HepG2 (cell line): Measurements from ENCODE around the gene CYBRD1. TPM values are rescaled to one million over a fixed set of nuclear protein-coding genes. Genes with fewer than 3 reads are reported as not detected.

Experiments used
- ATAC-seq: fragments of 200-7000 bp; cut with Tn5 transposase; 3 replicates; pipeline ENCODE4 v1.9.1; 2020; ENCODE audit warnings: mild to moderate bottlenecking, moderate library complexity
- BruUV-seq: library from RNA; stranded (reverse); fragments of 400-500 nt; replicated peaks from 2 replicates; lab custom pipeline; 2021; lab: Mats Ljungman, UMichigan
- CTCF ChIA-PET: fragments of 300-600 bp; formaldehyde crosslinking; extraction: SDS; loops from one replicate; lab custom pipeline; 2021; ENCODE audit warnings: low total read pairs, inconsistent platforms, low intra/inter-chr PET ratio; lab: Yijun Ruan, JAX
- POLR2A ChIA-PET: fragments of 350-600 bp; sonication (Branson Sonifier 250); formaldehyde crosslinking; loops from one replicate; lab custom pipeline; 2020; ENCODE audit warnings: antibody characterized with exemption, inconsistent platforms; lab: Yijun Ruan, JAX
- DNase-seq: peaks from one replicate; pipeline ENCODE4 v3.0.0-alpha.2; 2015; ENCODE audit warnings: low spot score
- FAIRE-seq: peaks from 3 replicates; lab custom pipeline; 2011; peaks lifted over from hg19 to GRCh38; lab: Jason Lieb, UNC
- H2AFZ ChIP-seq: one replicate; pipeline ENCODE4 v1.6.1; 2011; ENCODE audit warnings: low read length, inconsistent platforms
- H3K27ac ChIP-seq: fragments of 300-600 bp; 3 replicates; pipeline ENCODE4 v1.8.0; 2011; ENCODE audit warnings: mixed run types, mild to moderate bottlenecking, mixed read lengths, low read length, inconsistent platforms; ENCODE audit not compliant: insufficient read depth; ENCODE audit errors: extremely low read length
- H3K27me3 ChIP-seq, 2 experiments: fragments of 200-600 bp in 1 of 2; 2 replicates in 1 of 2; 3 replicates in 1 of 2; pipeline versions ENCODE4 v1.6.0 to v1.8.0; 2011; ENCODE audit warnings: low read length in 2 of 2, mild to moderate bottlenecking in 2 of 2, moderate library complexity in 2 of 2, inconsistent platforms in 1 of 2; ENCODE audit not compliant: insufficient read depth in 2 of 2, control insufficient read depth in 1 of 2
- H3K36me3 ChIP-seq, 2 experiments: fragments of 200-600 bp in 1 of 2; replicated peaks in 1 of 2; 2 replicates in 1 of 2; 3 replicates in 1 of 2; pipeline versions ENCODE4 v1.5.1 to v1.8.0; 2011; ENCODE audit warnings: low read length in 2 of 2, inconsistent platforms in 1 of 2; ENCODE audit not compliant: insufficient read depth in 2 of 2, control insufficient read depth in 1 of 2
- H3K4me1 ChIP-seq: 2 replicates; pipeline ENCODE4 v1.5.1; 2012; ENCODE audit warnings: low read length, inconsistent platforms; ENCODE audit not compliant: insufficient read depth
- H3K4me2 ChIP-seq: 2 replicates; pipeline ENCODE4 v1.6.0; 2011; ENCODE audit warnings: low read depth, low read length, inconsistent platforms
- H3K4me3 ChIP-seq, 3 experiments: fragments of 200-600 bp in 1 of 3; sonication (generic), shearing (Covaris generic) in 1 of 3; replicated peaks in 1 of 3; 2 replicates each; pipeline ENCODE4 v1.5.1; 2011 to 2016; ENCODE audit warnings: low read length in 3 of 3, inconsistent platforms in 2 of 3, low read depth in 2 of 3, mild to moderate bottlenecking in 2 of 3, control low read depth in 1 of 3, mixed read lengths in 1 of 3; ENCODE audit not compliant: insufficient read depth in 1 of 3
- H3K79me2 ChIP-seq: one replicate; pipeline ENCODE4 v1.6.1; 2011; ENCODE audit warnings: low read length, inconsistent platforms; ENCODE audit not compliant: insufficient read depth
- H3K9ac ChIP-seq: 2 replicates; pipeline ENCODE4 v1.6.0; 2011; ENCODE audit warnings: mild to moderate bottlenecking, low read depth, low read length, inconsistent platforms; ENCODE audit not compliant: insufficient read depth
- H3K9me3 ChIP-seq: 2 replicates; pipeline ENCODE4 v1.5.1; 2012; ENCODE audit warnings: mild to moderate bottlenecking, low read length
- H4K20me1 ChIP-seq: 2 replicates; pipeline ENCODE4 v1.6.0; 2011; ENCODE audit warnings: inconsistent platforms, mild to moderate bottlenecking, low read length, moderate library complexity; ENCODE audit not compliant: insufficient read depth
- ATF7 ChIP-seq, 2 experiments: fragments of 450-650 bp in 1 of 2; sonication (generic) in 1 of 2; formaldehyde crosslinking in 1 of 2; IDR thresholded peaks; 2 replicates each; pipeline versions ENCODE4 v1.4.0 to v1.6.1; 2016 to 2020; ENCODE audit warnings: antibody characterized with exemption in 1 of 2, mild to moderate bottlenecking in 1 of 2, missing genetic modification reagents in 1 of 2
- ATM ChIP-seq: fragments of 450-650 bp; IDR thresholded peaks from 2 replicates; pipeline ENCODE4 v1.7.1; 2017; ENCODE audit warnings: mild to moderate bottlenecking, borderline replicate concordance
- GMEB2 ChIP-seq: IDR thresholded peaks from 2 replicates; pipeline ENCODE4 v1.6.1; 2016; ENCODE audit warnings: missing biosample characterization, missing genetic modification reagents, low read depth
- PAWR ChIP-seq: sonication (generic); formaldehyde crosslinking; IDR thresholded peaks from 2 replicates; pipeline ENCODE4 v1.4.0; 2020; ENCODE audit warnings: missing genetic modification reagents, mild to moderate bottlenecking, borderline replicate concordance
- POLR2A ChIP-seq, 2 experiments: IDR thresholded peaks; 2 replicates each; pipeline ENCODE4 v1.6.1; 2011; ENCODE audit warnings: low read depth in 2 of 2, low read length in 2 of 2, mild to moderate bottlenecking in 1 of 2, moderate library complexity in 1 of 2; ENCODE audit not compliant: insufficient read depth in 1 of 2
- RARA ChIP-seq: IDR thresholded peaks from 2 replicates; pipeline ENCODE4 v1.6.1; 2016; ENCODE audit warnings: missing genetic modification reagents, missing compliant biosample characterization
- TAF15 ChIP-seq: fragments of 200-400 bp; formaldehyde crosslinking; IDR thresholded peaks from one replicate; pipeline ENCODE4 v1.6.1; 2018; ENCODE audit warnings: mild to moderate bottlenecking, low read depth, low read length; ENCODE audit not compliant: poor library complexity, severe bottlenecking
- ZMYM2 ChIP-seq: sonication (generic); formaldehyde crosslinking; IDR thresholded peaks from 2 replicates; pipeline ENCODE4 v1.8.0; 2022; ENCODE audit warnings: mild to moderate bottlenecking, missing genetic modification reagents
- ZNF225 ChIP-seq: sonication (generic); formaldehyde crosslinking; IDR thresholded peaks from 2 replicates; pipeline ENCODE4 v1.4.0; 2020; ENCODE audit warnings: mild to moderate bottlenecking, missing genetic modification reagents
- ZNF687 ChIP-seq: sonication (generic); formaldehyde crosslinking; IDR thresholded peaks from 2 replicates; pipeline ENCODE4 v1.5.1; 2020; ENCODE audit warnings: mild to moderate bottlenecking, missing genetic modification reagents, moderate library complexity
- WGBS: methylation state at CpG from one replicate; pipeline ENCODE4 v1.1.6; 2017; ENCODE audit warnings: low lambda C conversion rate; 5-methylcytosine and 5-hydroxymethylcytosine counted together
- in situ Hi-C: cut with HindIII; loops from 2 replicates; pipeline ENCODE4 v1.10.0; 2017; ENCODE audit warnings: low pct_unique_long_range_greater_than_20kb; ENCODE audit not compliant: extremely low pct_ligation_motif_present
- intact Hi-C: fragments of 100-400 bp; cut with micrococcal nuclease; formaldehyde crosslinking; loops from one replicate; pipeline ENCODE4 v1.10.0; 2022; ENCODE audit not compliant: unreplicated experiment
- polyA plus RNA-seq, 8 experiments: library from polyadenylated mRNA; depleted of rRNA in 3 of 8; stranded (reverse) in 7 of 8; unstranded in 1 of 8; fragments of >200 nt; fragmentation: Illumina TruSeq in 4 of 8; extraction: Trizol in 4 of 8; gene quantifications; 2 replicates each; pipeline versions ENCODE4 v1.2.1 to v1.2.3, GENCODE V29; 2011 to 2016; ENCODE audit warnings: low read depth in 4 of 8, missing spikeins in 1 of 8, mixed read lengths in 1 of 8; ENCODE audit not compliant: insufficient read depth in 1 of 8
- total RNA-seq, 5 experiments: library from RNA; depleted of rRNA; stranded (reverse); fragments of >200 nt; fragmentation: Illumina TruSeq; extraction: Trizol; gene quantifications; 2 replicates each; pipeline ENCODE4 v1.2.3, GENCODE V29; 2016; ENCODE audit warnings: low read depth in 1 of 5

CYBRD1 gene
- total and polyA plus RNA-seq, 2 of the 13 experiments (the other 11 are each of a cell fraction or from before 2014, with no cell fraction given), result 0.13 to 0.42 TPM

GRCh38 chr2:171513719-171514160, 8.5 kb upstream of the CYBRD1 start:
- Histone ChIP-seq H3K9ac (no peak overlapping the region), H3K9me3 (no peaks in the 10 kb centered on the region), H3K4me1 (no peaks in the 10 kb centered on the region), H3K36me3 (no peaks in the 10 kb centered on the region), H3K4me3 (no peak overlapping the region), H3K27me3 (peaks cover 3 to 7% of the 10 kb centered on the region in 2 experiments; a peak in 2 of 5 replicates), H4K20me1 (no peaks in the 10 kb centered on the region), H2AFZ (no peak overlapping the region), H3K79me2 (no peaks in the 10 kb centered on the region), H3K4me2 (no peak overlapping the region), H3K27ac (no peak overlapping the region)
- DNase-seq (no peak), FAIRE-seq (no peak), ATAC-seq (no peak)
- ChIA-PET POLR2A (no interaction called here), CTCF (no interaction called here)
- in situ Hi-C loops, result no loop called here
- WGBS, result 19% methylated on average over 3 of the region's 3 CpGs
- intact Hi-C loops, result no loop called here
- BruUV-seq, result no TSS peak
- TF ChIP-seq ZNF687, result no peak
- no peak for TF ChIP-seq PAWR (CRISPR knock-in tag)
- TF ChIP-seq ATF7 (IDR thresholded peaks at IDR 0.05), result no peak
- no peak for TF ChIP-seq ATF7 (CRISPR knock-in tag; IDR thresholded peaks at IDR 0.05)
- TF ChIP-seq GMEB2, result no peak
- no peak for TF ChIP-seq ZMYM2 (CRISPR knock-in tag)
- TF ChIP-seq RARA (CRISPR knock-in tag), result no peak
- TF ChIP-seq POLR2A (IDR thresholded peaks at IDR 0.05; ENCODE audit: insufficient read depth in 1 of 2, low read depth in 2 of 2, low read length in 2 of 2), result no peak
- TF ChIP-seq ZNF225 (CRISPR knock-in tag), result no peak
- TF ChIP-seq ATM, result no peak
- TF ChIP-seq TAF15, result no peak
